HepG2 (cell line): ENCODE measurements around the gene H1-8. TPM values are rescaled to one million over a fixed set of nuclear protein-coding genes. Genes with fewer than 3 reads are reported as not detected.

Experiments
- ATF5 ChIP-seq: sonication (generic); formaldehyde crosslinking; IDR thresholded peaks from 2 replicates; pipeline ENCODE4 v1.4.0; 2020; ENCODE audit warnings: mild to moderate bottlenecking, low read depth, missing genetic modification reagents
- BCLAF1 ChIP-seq: fragments of 450-650 bp; IDR thresholded peaks from 2 replicates; pipeline ENCODE4 v1.6.1; 2017; ENCODE audit warnings: mild to moderate bottlenecking
- FOXP1 ChIP-seq, 2 experiments: fragments of 450-650 bp in 1 of 2; IDR thresholded peaks; 2 replicates each; pipeline ENCODE4 v1.6.1; 2017 to 2018; ENCODE audit warnings: antibody characterized with exemption in 1 of 2
- IRF1 ChIP-seq: sonication (generic); formaldehyde crosslinking; IDR thresholded peaks from 2 replicates; pipeline ENCODE4 v1.4.0; 2020; ENCODE audit warnings: low read depth, mild to moderate bottlenecking, missing genetic modification reagents
- IRF2 ChIP-seq: IDR thresholded peaks from 2 replicates; pipeline ENCODE4 v1.6.1; 2018; ENCODE audit warnings: missing genetic modification reagents, missing compliant biosample characterization
- ISX ChIP-seq: sonication (generic); formaldehyde crosslinking; conservative IDR thresholded peaks from 2 replicates; pipeline ENCODE4 v1.5.0; 2020; ENCODE audit warnings: missing genetic modification reagents
- MAFK ChIP-seq, 2 experiments: IDR thresholded peaks in 1 of 2; conservative IDR thresholded peaks in 1 of 2; 2 replicates each; pipeline ENCODE4 v1.6.1; 2011; ENCODE audit warnings: improper control_type of control experiment in 2 of 2, low read length in 2 of 2
- MED1 ChIP-seq: sonication (generic); formaldehyde crosslinking; IDR thresholded peaks from 2 replicates; pipeline ENCODE4 v1.4.0; 2020; ENCODE audit warnings: missing genetic modification reagents
- MXI1 ChIP-seq: IDR thresholded peaks from 3 replicates; pipeline ENCODE4 v1.6.1; 2012; ENCODE audit warnings: low read depth, low read length, inconsistent platforms, borderline replicate concordance
- NR2F6 ChIP-seq, 2 experiments: IDR thresholded peaks; 2 replicates each; pipeline ENCODE4 v1.6.1; 2016; ENCODE audit warnings: antibody characterized with exemption in 1 of 2, mild to moderate bottlenecking in 1 of 2
- SALL1 ChIP-seq: sonication (generic); formaldehyde crosslinking; IDR thresholded peaks from 2 replicates; pipeline ENCODE4 v1.8.0; 2022; ENCODE audit warnings: mild to moderate bottlenecking, missing genetic modification reagents
- SOX6 ChIP-seq, 2 experiments: fragments of 450-650 bp in 1 of 2; sonication (generic) in 1 of 2; formaldehyde crosslinking in 1 of 2; IDR thresholded peaks; 2 replicates each; pipeline versions ENCODE4 v1.4.0 to v1.6.1; 2017 to 2020; ENCODE audit warnings: antibody characterized with exemption in 1 of 2, mild to moderate bottlenecking in 1 of 2, missing genetic modification reagents in 1 of 2
- SUZ12 ChIP-seq: fragments of 150-350 bp; IDR thresholded peaks from 2 replicates; pipeline ENCODE4 v1.6.1; 2014; ENCODE audit warnings: low read depth, low read length
- TBX2 ChIP-seq: sonication (generic); formaldehyde crosslinking; IDR thresholded peaks from 2 replicates; pipeline ENCODE4 v1.5.0; 2020; ENCODE audit warnings: missing genetic modification reagents, mild to moderate bottlenecking, borderline replicate concordance
- ZBTB10 ChIP-seq: sonication (generic); formaldehyde crosslinking; IDR thresholded peaks from 2 replicates; pipeline ENCODE4 v1.4.0; 2020; ENCODE audit warnings: missing genetic modification reagents, borderline replicate concordance
- ZFP62 ChIP-seq: sonication (generic); formaldehyde crosslinking; IDR thresholded peaks from 2 replicates; pipeline ENCODE4 v1.4.0; 2020; ENCODE audit warnings: missing genetic modification reagents
- ZNF138 ChIP-seq: sonication (generic); formaldehyde crosslinking; IDR thresholded peaks from 2 replicates; pipeline ENCODE4 v1.5.0; 2020; ENCODE audit warnings: mild to moderate bottlenecking, low read depth, missing genetic modification reagents
- ZNF3 ChIP-seq: IDR thresholded peaks from 2 replicates; pipeline ENCODE4 v1.7.0; 2017; ENCODE audit warnings: inconsistent platforms
- ZNF329 ChIP-seq: sonication (generic); formaldehyde crosslinking; IDR thresholded peaks from 2 replicates; pipeline ENCODE4 v1.9.0; 2021; ENCODE audit warnings: low read depth, mild to moderate bottlenecking, missing genetic modification reagents
- ZNF607 ChIP-seq: sonication (generic); formaldehyde crosslinking; IDR thresholded peaks from 2 replicates; pipeline ENCODE4 v1.5.1; 2020; ENCODE audit warnings: missing genetic modification reagents, mild to moderate bottlenecking, borderline replicate concordance
- ZSCAN30 ChIP-seq: sonication (generic); formaldehyde crosslinking; IDR thresholded peaks from 2 replicates; pipeline ENCODE4 v1.5.0; 2020; ENCODE audit warnings: mild to moderate bottlenecking, missing genetic modification reagents
- polyA plus RNA-seq, 8 experiments: library from polyadenylated mRNA; depleted of rRNA in 3 of 8; stranded (reverse) in 7 of 8; unstranded in 1 of 8; fragments of >200 nt; fragmentation: Illumina TruSeq in 4 of 8; extraction: Trizol in 4 of 8; gene quantifications; 2 replicates each; pipeline versions ENCODE4 v1.2.1 to v1.2.3, GENCODE V29; 2011 to 2016; ENCODE audit warnings: low read depth in 4 of 8, missing spikeins in 1 of 8, mixed read lengths in 1 of 8; ENCODE audit not compliant: insufficient read depth in 1 of 8
- total RNA-seq, 5 experiments: library from RNA; depleted of rRNA; stranded (reverse); fragments of >200 nt; fragmentation: Illumina TruSeq; extraction: Trizol; gene quantifications; 2 replicates each; pipeline ENCODE4 v1.2.3, GENCODE V29; 2016; ENCODE audit warnings: low read depth in 1 of 5

H1-8 gene
- total and polyA plus RNA-seq, 2 of the 13 experiments (the other 11 are each of a cell fraction or from before 2014, with no cell fraction given), result 0.08 TPM; not detected in 1

- 0 out of 4 replicates have a peak, but pooled peaks of 1 of the 2 experiments have one; percentile 33 for TF ChIP-seq MAFK (conservative IDR thresholded peaks at IDR 0.05 in 1 of 2, IDR thresholded peaks at IDR 0.05 in 1 of 2; ENCODE audit: low read length in 2 of 2)
- TF ChIP-seq FOXP1 (IDR thresholded peaks at IDR 0.05), result no peak
- TF ChIP-seq FOXP1 (CRISPR knock-in tag; IDR thresholded peaks at IDR 0.05), result no peak
- TF ChIP-seq ZNF3 (CRISPR knock-in tag), result no peak
- TF ChIP-seq ZBTB10 (CRISPR knock-in tag), result peak; percentile 80; the same call in 1 of the 2 replicates
- peak; percentile 57; the same call in 1 of the 2 replicates for TF ChIP-seq TBX2 (CRISPR knock-in tag)
- TF ChIP-seq ZNF329, result no peak
- TF ChIP-seq ZFP62 (CRISPR knock-in tag), result no peak
- TF ChIP-seq NR2F6 (IDR thresholded peaks at IDR 0.05), result 0 out of 2 replicates have a peak, but pooled peaks have one; percentile 24
- peak; percentile 37; the same call in 1 of the 2 replicates for TF ChIP-seq NR2F6 (CRISPR knock-in tag; IDR thresholded peaks at IDR 0.05)
- no peak for TF ChIP-seq ATF5
- TF ChIP-seq MED1 (CRISPR knock-in tag), result peak; percentile 77
- no peak for TF ChIP-seq IRF1
- no peak for TF ChIP-seq ISX (CRISPR knock-in tag)
- TF ChIP-seq ZSCAN30, result no peak
- no peak for TF ChIP-seq BCLAF1
- no peak for TF ChIP-seq SUZ12
- no peak for TF ChIP-seq ZNF138 (CRISPR knock-in tag)
- peak; percentile 62; the same call in 1 of the 2 replicates for TF ChIP-seq ZNF607 (CRISPR knock-in tag)
- TF ChIP-seq SALL1 (CRISPR knock-in tag), result peak; percentile 46; the same call in 1 of the 2 replicates
- TF ChIP-seq MXI1, result peak; percentile 35; the same call in 1 of the 3 replicates
- no peak for TF ChIP-seq SOX6 (IDR thresholded peaks at IDR 0.05)
- TF ChIP-seq SOX6 (CRISPR knock-in tag; IDR thresholded peaks at IDR 0.05), result 0 out of 2 replicates have a peak, but pooled peaks have one; percentile 23
- no peak for TF ChIP-seq IRF2 (CRISPR knock-in tag)
Measured at GRCh38 chr3:129558772-129559564, 16.0 kb downstream of the H1-8 start (continued).
